K562 (cell line): ENCODE data around the gene GABRB1. TPM values are rescaled to one million over a fixed set of nuclear protein-coding genes. Genes with fewer than 3 reads are reported as not detected.

ENCODE experiments used
- ATAC-seq: fragments of 200-7000 bp; cut with Tn5 transposase; 3 replicates; pipeline ENCODE4 v1.9.1; 2020; ENCODE audit warnings: moderate library complexity
- BruUV-seq: library from RNA; stranded (reverse); fragments of 400-500 nt; replicated peaks from 2 replicates; lab custom pipeline; 2021; lab: Mats Ljungman, UMichigan
- CTCF ChIA-PET: fragments of 300-600 bp; formaldehyde crosslinking; extraction: SDS; loops from one replicate; lab custom pipeline; 2021; ENCODE audit warnings: low intra/inter-chr PET ratio; lab: Yijun Ruan, JAX
- POLR2A ChIA-PET: fragments of 300-600, 350-650 bp; sonication (Branson Sonifier 250); formaldehyde crosslinking; extraction: SDS; loops from one replicate; lab custom pipeline; 2021; ENCODE audit warnings: antibody characterized with exemption, inconsistent platforms; lab: Yijun Ruan, JAX
- DNase-seq, 4 experiments: peaks; one replicate each; pipeline versions ENCODE4 v3.0.0 to v3.0.0-alpha.2; 2011 to 2018; ENCODE audit warnings: low spot score in 3 of 4, mixed read lengths in 3 of 4; ENCODE audit errors: extremely low read depth in 1 of 4
- FAIRE-seq: peaks from 2 replicates; lab custom pipeline; 2011; peaks lifted over from hg19 to GRCh38; lab: Jason Lieb, UNC
- H2AFZ ChIP-seq: 2 replicates; pipeline ENCODE4 v1.6.0; 2011; ENCODE audit warnings: low read depth, low read length, control low read depth, inconsistent platforms
- H3K27ac ChIP-seq: fragments of 200-600 bp; 3 replicates; pipeline ENCODE4 v1.8.0; 2011; ENCODE audit warnings: low read depth, mild to moderate bottlenecking, control low read depth, inconsistent platforms, low read length, moderate library complexity, mixed read lengths; ENCODE audit errors: extremely low read depth
- H3K27me3 ChIP-seq, 2 experiments: fragments of 300-600 bp in 1 of 2; 2 replicates in 1 of 2; 3 replicates in 1 of 2; pipeline versions ENCODE4 v1.6.0 to v1.8.0; 2011; ENCODE audit warnings: inconsistent platforms in 2 of 2, low read length in 2 of 2, mild to moderate bottlenecking in 1 of 2, mixed read lengths in 1 of 2, moderate library complexity in 1 of 2; ENCODE audit not compliant: control insufficient read depth in 2 of 2, insufficient read depth in 2 of 2
- H3K36me3 ChIP-seq: fragments of 300-600 bp; 3 replicates; pipeline ENCODE4 v1.8.0; 2011; ENCODE audit warnings: mild to moderate bottlenecking, low read length, inconsistent platforms; ENCODE audit not compliant: control insufficient read depth, insufficient read depth
- H3K4me1 ChIP-seq, 2 experiments: fragments of 200-600 bp in 1 of 2; replicated peaks in 1 of 2; 2 replicates in 1 of 2; 3 replicates in 1 of 2; pipeline versions ENCODE4 v1.5.1 to v1.8.0; 2011; ENCODE audit warnings: inconsistent platforms in 2 of 2, low read length in 2 of 2, mild to moderate bottlenecking in 1 of 2, mixed read lengths in 1 of 2, moderate library complexity in 1 of 2; ENCODE audit not compliant: control insufficient read depth in 2 of 2, insufficient read depth in 2 of 2
- H3K4me2 ChIP-seq: 2 replicates; pipeline ENCODE4 v1.6.1; 2011; ENCODE audit warnings: low read length, control low read depth, inconsistent platforms, mixed read lengths; ENCODE audit not compliant: insufficient read depth
- H3K4me3 ChIP-seq: fragments of 200-600 bp; sonication (generic), shearing (Covaris generic); 2 replicates; pipeline ENCODE4 v1.5.1; 2016; ENCODE audit warnings: control low read depth, inconsistent platforms
- H3K79me2 ChIP-seq: fragments of 200-600 bp; 3 replicates; pipeline ENCODE4 v1.8.0; 2011; ENCODE audit warnings: low read length, inconsistent platforms; ENCODE audit not compliant: control insufficient read depth, insufficient read depth
- H3K9ac ChIP-seq, 2 experiments: 2 replicates each; pipeline versions ENCODE4 v1.6.0 to v1.6.1; 2011; ENCODE audit warnings: low read depth in 2 of 2, low read length in 2 of 2, control low read depth in 1 of 2, inconsistent platforms in 1 of 2, mild to moderate bottlenecking in 1 of 2, mixed read lengths in 1 of 2; ENCODE audit not compliant: insufficient read depth in 1 of 2
- H3K9me1 ChIP-seq: one replicate; pipeline ENCODE4 v1.6.0; 2011; ENCODE audit warnings: inconsistent platforms, mild to moderate bottlenecking, low read length, moderate library complexity; ENCODE audit not compliant: control insufficient read depth, insufficient read depth
- H3K9me3 ChIP-seq: replicated peaks from 2 replicates; pipeline ENCODE4 v1.5.1; 2011; ENCODE audit warnings: low read depth, low read length, inconsistent platforms; ENCODE audit not compliant: control insufficient read depth, insufficient read depth
- H4K20me1 ChIP-seq: replicated peaks from 2 replicates; pipeline ENCODE4 v1.6.1; 2011; ENCODE audit warnings: low read length, inconsistent platforms, mixed read lengths; ENCODE audit not compliant: control insufficient read depth, insufficient read depth
- ESRRA ChIP-seq: fragments of 450-650 bp; IDR thresholded peaks from 2 replicates; pipeline ENCODE4 v1.6.1; 2014; ENCODE audit warnings: low read depth, mild to moderate bottlenecking, moderate library complexity, borderline replicate concordance
- KAT2B ChIP-seq: IDR thresholded peaks from one replicate; pipeline ENCODE4 v1.6.1; 2012; ENCODE audit warnings: low read depth, mild to moderate bottlenecking, control low read depth, inconsistent platforms, low read length, moderate library complexity
- KDM4B ChIP-seq, 2 experiments: fragments of 450-650 bp in 1 of 2; sonication (generic) in 1 of 2; IDR thresholded peaks; 2 replicates each; pipeline ENCODE4 v1.6.1; 2016 to 2017; ENCODE audit warnings: borderline replicate concordance in 2 of 2, antibody characterized with exemption in 1 of 2, low read depth in 1 of 2, mild to moderate bottlenecking in 1 of 2
- NCOA6 ChIP-seq: fragments of 450-650 bp; IDR thresholded peaks from 2 replicates; pipeline ENCODE4 v1.6.1; 2017; ENCODE audit warnings: mild to moderate bottlenecking
- POLR2AphosphoS2 ChIP-seq: IDR thresholded peaks from 2 replicates; pipeline ENCODE4 v1.6.1; 2012; ENCODE audit warnings: low read length, improper control_type of control experiment
- YY1 ChIP-seq, 3 experiments: IDR thresholded peaks; 2 replicates each; pipeline ENCODE4 v1.6.1; 2011; ENCODE audit warnings: low read length in 2 of 3, mild to moderate bottlenecking in 2 of 3, moderate library complexity in 2 of 3, borderline replicate concordance in 1 of 3, control low read depth in 1 of 3, low read depth in 1 of 3; ENCODE audit not compliant: insufficient read depth in 3 of 3, insufficient replicate concordance in 2 of 3, control insufficient read depth in 1 of 3, insufficient read length in 1 of 3; ENCODE audit errors: extremely low read depth in 1 of 3
- ZFP1 ChIP-seq: fragments of 450-650 bp; formaldehyde crosslinking; IDR thresholded peaks from 2 replicates; pipeline ENCODE4 v1.4.0; 2020; ENCODE audit warnings: mild to moderate bottlenecking, mixed read lengths
- ZNF57 ChIP-seq: fragments of 450-650 bp; formaldehyde crosslinking; IDR thresholded peaks from 2 replicates; pipeline ENCODE4 v1.4.0; 2020; ENCODE audit warnings: mild to moderate bottlenecking, moderate library complexity
- WGBS: fragments of 100-300 bp; shearing (Covaris generic); methylation state at CpG from one replicate; pipeline ENCODE4 v1.1.6; 2016; ENCODE audit warnings: low coverage, mixed read lengths; ENCODE audit not compliant: insufficient coverage; ENCODE audit errors: missing lambda C conversion rate; 5-methylcytosine and 5-hydroxymethylcytosine counted together
- in situ Hi-C: fragments of 300-500 bp; cut with MboI; formaldehyde crosslinking; loops from 4 replicates; pipeline ENCODE4 v1.15.0; 2018; ENCODE audit warnings: inconsistent platforms, mixed read lengths
- intact Hi-C: fragments of 100-400 bp; cut with micrococcal nuclease; formaldehyde crosslinking; loops from 2 replicates; pipeline ENCODE4 v1.14.2; 2022
- polyA plus RNA-seq, 8 experiments: library from polyadenylated mRNA; depleted of rRNA in 4 of 8; stranded (reverse) in 5 of 8; unstranded in 3 of 8; fragments of >200 nt; fragmentation: Nextera tagmentation in 2 of 8; fragmentation: Illumina TruSeq in 1 of 8; extraction: Ambion mirVana in 2 of 8; extraction: Trizol in 1 of 8; gene quantifications; 2 replicates each; pipeline versions ENCODE4 v1.2.1 to v1.2.3, GENCODE V29; 2011 to 2014; ENCODE audit warnings: inconsistent platforms in 1 of 8, missing spikeins in 1 of 8
- total RNA-seq, 7 experiments: library from RNA; depleted of rRNA in 6 of 7; stranded (reverse); fragments of >200 nt in 6 of 7; fragmentation: Illumina TruSeq in 2 of 7; extraction: Trizol in 2 of 7; gene quantifications; 2 replicates each; pipeline versions ENCODE4 v1.2.1 to v1.2.3, GENCODE V29; 2011 to 2021; ENCODE audit warnings: low replicate concordance in 1 of 7
- TF ChIP-seq, protein P1 (sequence below): fragments of 250-450 bp; sonication (Bioruptor Pico); IDR thresholded peaks from 2 replicates; pipeline ENCODE4 v1.5.0; 2022; ENCODE audit warnings: mild to moderate bottlenecking
- TF ChIP-seq, protein P2 (sequence below), 2 experiments: fragments of 450-650 bp; IDR thresholded peaks; 2 replicates each; pipeline ENCODE4 v1.6.1; 2016; ENCODE audit warnings: mild to moderate bottlenecking in 2 of 2, borderline replicate concordance in 1 of 2, low read depth in 1 of 2, moderate library complexity in 1 of 2

Gene GABRB1
- total and polyA plus RNA-seq, 9 of the 15 experiments (the other 6 are each of a cell fraction or from before 2014, with no cell fraction given), result not detected

DNA sequence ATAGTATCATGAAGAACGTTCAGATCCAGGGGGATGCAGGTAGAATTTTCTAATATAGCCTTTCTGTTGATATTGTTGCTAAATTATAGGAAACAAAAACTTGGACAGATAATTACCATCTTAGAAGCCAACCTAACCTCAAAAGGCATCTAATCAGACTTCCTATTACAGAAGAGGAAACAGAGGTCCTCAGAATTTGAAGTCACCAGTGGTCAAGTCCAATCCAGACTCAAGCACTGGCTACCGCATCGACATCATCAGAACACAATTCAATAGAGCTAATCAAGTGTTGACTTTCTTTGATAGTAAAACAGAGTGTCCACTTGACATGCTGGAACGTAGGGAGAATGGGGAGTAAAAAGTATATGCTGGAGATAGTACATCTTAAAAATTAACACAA, 443.4 kb downstream of the GABRB1 start:
- Histone ChIP-seq H3K4me1 (no peaks in the 10 kb centered on the region), H3K36me3 (no peaks in the 10 kb centered on the region), H3K27me3 (peaks cover 5 to 15% of the 10 kb centered on the region in 2 experiments; a peak in 4 of 5 replicates), H3K4me2 (no peak overlapping the region), H3K9ac (no peak overlapping the region), H3K9me3 (no peaks in the 10 kb centered on the region), H2AFZ (no peak overlapping the region), H3K27ac (no peak overlapping the region), H3K9me1 (no peaks in the 10 kb centered on the region), H3K79me2 (no peaks in the 10 kb centered on the region), H4K20me1 (no peaks in the 10 kb centered on the region), H3K4me3 (no peak overlapping the region)
- CTCF ChIA-PET, result no interaction called here
- DNase-seq (no peak), FAIRE-seq (no peak), ATAC-seq (no peak)
- intact Hi-C loops, result no loop called here
- in situ Hi-C loops, result no loop called here
- 0% methylated on average over 4 of the region's 4 CpGs for WGBS
- BruUV-seq, result no TSS peak
- POLR2A ChIA-PET, result no interaction called here
- no peak for TF ChIP-seq KAT2B
- no peak for TF ChIP-seq YY1 (IDR thresholded peaks at IDR 0.05; ENCODE audit: borderline replicate concordance in 1 of 3, control insufficient read depth in 1 of 3, extremely low read depth in 1 of 3, insufficient read depth in 3 of 3, insufficient read length in 1 of 3, insufficient replicate concordance in 2 of 3, low read depth in 1 of 3, low read length in 2 of 3)
- no peak for TF ChIP-seq ZFP1 (CRISPR knock-in tag)
- TF ChIP-seq, protein P1, sequence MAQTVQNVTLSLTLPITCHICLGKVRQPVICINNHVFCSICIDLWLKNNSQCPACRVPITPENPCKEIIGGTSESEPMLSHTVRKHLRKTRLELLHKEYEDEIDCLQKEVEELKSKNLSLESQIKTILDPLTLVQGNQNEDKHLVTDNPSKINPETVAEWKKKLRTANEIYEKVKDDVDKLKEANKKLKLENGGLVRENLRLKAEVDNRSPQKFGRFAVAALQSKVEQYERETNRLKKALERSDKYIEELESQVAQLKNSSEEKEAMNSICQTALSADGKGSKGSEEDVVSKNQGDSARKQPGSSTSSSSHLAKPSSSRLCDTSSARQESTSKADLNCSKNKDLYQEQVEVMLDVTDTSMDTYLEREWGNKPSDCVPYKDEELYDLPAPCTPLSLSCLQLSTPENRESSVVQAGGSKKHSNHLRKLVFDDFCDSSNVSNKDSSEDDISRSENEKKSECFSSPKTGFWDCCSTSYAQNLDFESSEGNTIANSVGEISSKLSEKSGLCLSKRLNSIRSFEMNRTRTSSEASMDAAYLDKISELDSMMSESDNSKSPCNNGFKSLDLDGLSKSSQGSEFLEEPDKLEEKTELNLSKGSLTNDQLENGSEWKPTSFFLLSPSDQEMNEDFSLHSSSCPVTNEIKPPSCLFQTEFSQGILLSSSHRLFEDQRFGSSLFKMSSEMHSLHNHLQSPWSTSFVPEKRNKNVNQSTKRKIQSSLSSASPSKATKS, result no peak
- no peak for TF ChIP-seq NCOA6
- TF ChIP-seq ZNF57 (CRISPR knock-in tag), result no peak
- TF ChIP-seq KDM4B (IDR thresholded peaks at IDR 0.05; ENCODE audit: borderline replicate concordance in 2 of 2, low read depth in 1 of 2), result no peak
- no peak for TF ChIP-seq POLR2AphosphoS2
- no peak for TF ChIP-seq ESRRA
- TF ChIP-seq, protein P2, sequence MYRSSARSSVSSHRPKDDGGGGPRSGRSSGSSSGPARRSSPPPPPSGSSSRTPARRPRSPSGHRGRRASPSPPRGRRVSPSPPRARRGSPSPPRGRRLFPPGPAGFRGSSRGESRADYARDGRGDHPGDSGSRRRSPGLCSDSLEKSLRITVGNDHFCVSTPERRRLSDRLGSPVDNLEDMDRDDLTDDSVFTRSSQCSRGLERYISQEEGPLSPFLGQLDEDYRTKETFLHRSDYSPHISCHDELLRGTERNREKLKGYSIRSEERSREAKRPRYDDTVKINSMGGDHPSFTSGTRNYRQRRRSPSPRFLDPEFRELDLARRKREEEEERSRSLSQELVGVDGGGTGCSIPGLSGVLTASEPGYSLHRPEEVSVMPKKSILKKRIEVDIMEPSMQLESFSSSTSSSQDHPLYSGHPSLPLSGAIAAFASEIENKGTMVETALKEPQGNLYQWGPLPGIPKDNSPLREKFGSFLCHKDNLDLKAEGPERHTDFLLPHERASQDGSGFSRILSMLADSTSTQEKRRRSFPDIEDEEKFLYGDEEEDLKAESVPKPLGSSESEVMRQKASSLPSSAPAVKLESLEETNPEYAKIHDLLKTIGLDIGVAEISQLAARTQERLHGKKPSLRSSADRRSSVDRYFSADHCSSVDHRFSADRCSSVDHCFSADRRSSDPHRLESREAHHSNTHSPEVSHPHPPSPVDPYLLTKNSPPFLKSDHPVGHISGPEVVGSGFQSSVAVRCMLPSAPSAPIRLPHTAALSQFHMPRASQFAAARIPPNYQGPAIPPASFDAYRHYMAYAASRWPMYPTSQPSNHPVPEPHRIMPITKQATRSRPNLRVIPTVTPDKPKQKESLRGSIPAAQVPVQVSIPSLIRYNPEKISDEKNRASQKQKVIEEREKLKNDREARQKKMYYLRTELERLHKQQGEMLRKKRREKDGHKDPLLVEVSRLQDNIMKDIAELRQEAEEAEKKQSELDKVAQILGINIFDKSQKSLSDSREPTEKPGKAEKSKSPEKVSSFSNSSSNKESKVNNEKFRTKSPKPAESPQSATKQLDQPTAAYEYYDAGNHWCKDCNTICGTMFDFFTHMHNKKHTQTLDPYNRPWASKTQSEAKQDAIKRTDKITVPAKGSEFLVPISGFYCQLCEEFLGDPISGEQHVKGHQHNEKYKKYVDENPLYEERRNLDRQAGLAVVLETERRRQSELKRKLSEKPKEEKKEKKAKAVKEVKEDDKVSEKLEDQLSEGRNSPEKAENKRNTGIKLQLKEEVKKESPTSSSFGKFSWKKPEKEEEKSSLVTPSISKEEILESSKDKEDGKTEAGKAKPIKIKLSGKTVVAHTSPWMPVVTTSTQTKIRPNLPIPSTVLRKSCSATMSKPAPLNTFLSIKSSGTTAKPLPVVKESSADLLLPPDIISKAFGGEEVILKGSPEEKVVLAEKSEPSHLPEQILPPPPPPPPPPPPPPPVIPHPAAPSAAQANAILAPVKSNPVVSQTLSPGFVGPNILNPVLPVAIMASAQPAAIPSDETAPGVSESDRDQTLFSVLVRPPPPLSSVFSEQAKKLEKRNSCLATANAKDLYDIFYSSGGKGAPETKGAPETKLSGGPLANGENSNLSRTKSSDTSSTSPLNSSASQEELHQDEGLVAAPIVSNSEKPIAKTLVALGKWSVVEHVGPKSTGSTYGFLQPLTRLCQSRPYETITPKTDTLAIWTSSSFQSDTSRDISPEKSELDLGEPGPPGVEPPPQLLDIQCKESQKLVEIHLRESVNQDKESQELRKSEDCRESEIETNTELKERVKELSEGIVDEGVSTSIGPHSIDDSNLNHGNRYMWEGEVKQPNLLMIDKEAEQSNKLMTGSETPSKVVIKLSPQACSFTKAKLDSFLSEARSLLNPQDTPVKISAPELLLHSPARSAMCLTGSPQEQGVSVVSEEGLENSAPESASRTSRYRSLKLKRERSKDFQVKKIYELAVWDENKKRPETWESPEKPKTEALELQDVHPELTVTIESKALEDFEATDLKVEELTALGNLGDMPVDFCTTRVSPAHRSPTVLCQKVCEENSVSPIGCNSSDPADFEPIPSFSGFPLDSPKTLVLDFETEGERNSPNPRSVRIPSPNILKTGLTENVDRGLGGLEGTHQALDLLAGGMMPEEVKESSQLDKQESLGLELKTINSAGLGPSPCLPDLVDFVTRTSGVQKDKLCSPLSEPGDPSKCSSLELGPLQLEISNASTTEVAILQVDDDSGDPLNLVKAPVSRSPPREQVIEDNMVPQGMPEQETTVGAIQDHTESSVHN (IDR thresholded peaks at IDR 0.05; ENCODE audit: borderline replicate concordance in 1 of 2, low read depth in 1 of 2), result no peak
